ENCODE results near the gene RNF182. TPM values are rescaled to one million over a fixed set of nuclear protein-coding genes. Genes with fewer than 3 reads are reported as not detected.

RNF182 gene
- total and polyA plus RNA-seq, 9 of the 15 experiments (the other 6 are each of a cell fraction or from before 2014, with no cell fraction given): 12.8 to 22.8 (median 17.5) TPM

GRCh38 chr6:13987400-13987865, 62.7 kb downstream of the RNF182 start (continued):
- no peak for TF ChIP-seq CBFB (CRISPR knock-in tag; IDR thresholded peaks at IDR 0.05)
- TF ChIP-seq ZBTB9 (CRISPR knock-in tag; IDR thresholded peaks at IDR 0.05): no peak; the same call in 1 of the 2 replicates
- TF ChIP-seq, protein P1, sequence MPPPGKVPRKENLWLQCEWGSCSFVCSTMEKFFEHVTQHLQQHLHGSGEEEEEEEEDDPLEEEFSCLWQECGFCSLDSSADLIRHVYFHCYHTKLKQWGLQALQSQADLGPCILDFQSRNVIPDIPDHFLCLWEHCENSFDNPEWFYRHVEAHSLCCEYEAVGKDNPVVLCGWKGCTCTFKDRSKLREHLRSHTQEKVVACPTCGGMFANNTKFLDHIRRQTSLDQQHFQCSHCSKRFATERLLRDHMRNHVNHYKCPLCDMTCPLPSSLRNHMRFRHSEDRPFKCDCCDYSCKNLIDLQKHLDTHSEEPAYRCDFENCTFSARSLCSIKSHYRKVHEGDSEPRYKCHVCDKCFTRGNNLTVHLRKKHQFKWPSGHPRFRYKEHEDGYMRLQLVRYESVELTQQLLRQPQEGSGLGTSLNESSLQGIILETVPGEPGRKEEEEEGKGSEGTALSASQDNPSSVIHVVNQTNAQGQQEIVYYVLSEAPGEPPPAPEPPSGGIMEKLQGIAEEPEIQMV (tag; conservative IDR thresholded peaks at IDR 0.05; ENCODE audit: low read depth): no peak
- TF ChIP-seq CHCHD3 (CRISPR knock-in tag; IDR thresholded peaks at IDR 0.05): no peak
- no peak for TF ChIP-seq GTF2B (IDR thresholded peaks at IDR 0.05; ENCODE audit: extremely low read depth, insufficient read length)
- TF ChIP-seq PHTF2 (CRISPR knock-in tag; IDR thresholded peaks at IDR 0.05): no peak
- TF ChIP-seq SAP30 (IDR thresholded peaks at IDR 0.05; ENCODE audit: borderline replicate concordance, insufficient read depth, low read depth, low read length, poor library complexity, severe bottlenecking): no peak
- no peak for TF ChIP-seq OTX1 (CRISPR knock-in tag; IDR thresholded peaks at IDR 0.05)
- TF ChIP-seq KAT8 (IDR thresholded peaks at IDR 0.05; ENCODE audit: low read depth): no peak
- TF ChIP-seq NFATC3 (IDR thresholded peaks at IDR 0.05): no peak
- TF ChIP-seq NBN (IDR thresholded peaks at IDR 0.05; ENCODE audit: low read depth): peak; percentile 72
- no peak for TF ChIP-seq ZNF212 (CRISPR knock-in tag; IDR thresholded peaks at IDR 0.05)
- no peak for TF ChIP-seq ZSCAN29 (IDR thresholded peaks at IDR 0.05)
- TF ChIP-seq, protein P2, sequence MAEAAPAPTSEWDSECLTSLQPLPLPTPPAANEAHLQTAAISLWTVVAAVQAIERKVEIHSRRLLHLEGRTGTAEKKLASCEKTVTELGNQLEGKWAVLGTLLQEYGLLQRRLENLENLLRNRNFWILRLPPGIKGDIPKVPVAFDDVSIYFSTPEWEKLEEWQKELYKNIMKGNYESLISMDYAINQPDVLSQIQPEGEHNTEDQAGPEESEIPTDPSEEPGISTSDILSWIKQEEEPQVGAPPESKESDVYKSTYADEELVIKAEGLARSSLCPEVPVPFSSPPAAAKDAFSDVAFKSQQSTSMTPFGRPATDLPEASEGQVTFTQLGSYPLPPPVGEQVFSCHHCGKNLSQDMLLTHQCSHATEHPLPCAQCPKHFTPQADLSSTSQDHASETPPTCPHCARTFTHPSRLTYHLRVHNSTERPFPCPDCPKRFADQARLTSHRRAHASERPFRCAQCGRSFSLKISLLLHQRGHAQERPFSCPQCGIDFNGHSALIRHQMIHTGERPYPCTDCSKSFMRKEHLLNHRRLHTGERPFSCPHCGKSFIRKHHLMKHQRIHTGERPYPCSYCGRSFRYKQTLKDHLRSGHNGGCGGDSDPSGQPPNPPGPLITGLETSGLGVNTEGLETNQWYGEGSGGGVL (CRISPR knock-in tag; IDR thresholded peaks at IDR 0.05): no peak
- TF ChIP-seq, protein P3, sequence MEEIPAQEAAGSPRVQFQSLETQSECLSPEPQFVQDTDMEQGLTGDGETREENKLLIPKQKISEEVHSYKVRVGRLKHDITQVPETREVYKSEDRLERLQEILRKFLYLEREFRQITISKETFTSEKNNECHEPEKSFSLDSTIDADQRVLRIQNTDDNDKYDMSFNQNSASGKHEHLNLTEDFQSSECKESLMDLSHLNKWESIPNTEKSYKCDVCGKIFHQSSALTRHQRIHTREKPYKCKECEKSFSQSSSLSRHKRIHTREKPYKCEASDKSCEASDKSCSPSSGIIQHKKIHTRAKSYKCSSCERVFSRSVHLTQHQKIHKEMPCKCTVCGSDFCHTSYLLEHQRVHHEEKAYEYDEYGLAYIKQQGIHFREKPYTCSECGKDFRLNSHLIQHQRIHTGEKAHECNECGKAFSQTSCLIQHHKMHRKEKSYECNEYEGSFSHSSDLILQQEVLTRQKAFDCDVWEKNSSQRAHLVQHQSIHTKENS (CRISPR knock-in tag; IDR thresholded peaks at IDR 0.05): no peak
- TF ChIP-seq, protein P4, sequence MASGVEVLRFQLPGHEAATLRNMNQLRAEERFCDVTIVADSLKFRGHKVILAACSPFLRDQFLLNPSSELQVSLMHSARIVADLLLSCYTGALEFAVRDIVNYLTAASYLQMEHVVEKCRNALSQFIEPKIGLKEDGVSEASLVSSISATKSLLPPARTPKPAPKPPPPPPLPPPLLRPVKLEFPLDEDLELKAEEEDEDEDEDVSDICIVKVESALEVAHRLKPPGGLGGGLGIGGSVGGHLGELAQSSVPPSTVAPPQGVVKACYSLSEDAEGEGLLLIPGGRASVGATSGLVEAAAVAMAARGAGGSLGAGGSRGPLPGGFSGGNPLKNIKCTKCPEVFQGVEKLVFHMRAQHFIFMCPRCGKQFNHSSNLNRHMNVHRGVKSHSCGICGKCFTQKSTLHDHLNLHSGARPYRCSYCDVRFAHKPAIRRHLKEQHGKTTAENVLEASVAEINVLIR (CRISPR knock-in tag; IDR thresholded peaks at IDR 0.05): no peak
- no peak for TF ChIP-seq NUFIP1 (IDR thresholded peaks at IDR 0.05; ENCODE audit: partially characterized antibody)
- TF ChIP-seq TAF1 (IDR thresholded peaks at IDR 0.05; ENCODE audit: control insufficient read depth, extremely low read depth, insufficient read depth, low read length, severe bottlenecking): no peak
